B cell (primary cell): ENCODE data around the gene PLCZ1. TPM values are rescaled to one million over a fixed set of nuclear protein-coding genes. Genes with fewer than 3 reads are reported as not detected.

Experiments
- ATAC-seq: fragments of 200-7000 bp; cut with Tn5 transposase; one replicate; pipeline ENCODE4 v1.10.0; 2021; ENCODE audit warnings: low read depth, mild to moderate bottlenecking, moderate number of reproducible peaks, moderate library complexity
- CTCF ChIA-PET: fragments of 350-600 bp; sonication (Branson Sonifier 250); formaldehyde crosslinking; loops from one replicate; lab custom pipeline; 2021; ENCODE audit warnings: antibody characterized with exemption, inconsistent platforms; lab: Charles Lee
- POLR2A ChIA-PET: fragments of 350-600 bp; sonication (Branson Sonifier 250); formaldehyde crosslinking; loops from one replicate; lab custom pipeline; 2021; ENCODE audit warnings: antibody characterized with exemption; lab: Charles Lee
- DNase-seq: peaks from one replicate; pipeline ENCODE4 v3.0.0; 2013
- H2AFZ ChIP-seq: 2 replicates; pipeline ENCODE4 v1.6.1; 2012; ENCODE audit warnings: mild to moderate bottlenecking, low read depth, low read length; ENCODE audit not compliant: insufficient read depth, poor library complexity, severe bottlenecking
- H3K27ac ChIP-seq, 2 donors: 1 replicate in 1 of 2; 2 replicates in 1 of 2; pipeline ENCODE4 v1.5.1; 2012 to 2013; ENCODE audit warnings: low read length in 2 of 2, mild to moderate bottlenecking in 2 of 2, moderate library complexity in 1 of 2
- H3K27me3 ChIP-seq, 4 experiments: fragments of 200-600 bp in 1 of 4; sonication (generic) in 1 of 4; replicated peaks in 1 of 4; 1 replicate in 2 of 4; 2 replicates in 2 of 4; pipeline versions ENCODE4 v1.6.1 to v1.7.0; 2013 to 2016; ENCODE audit warnings: low read length in 3 of 4, mild to moderate bottlenecking in 2 of 4, mixed read lengths in 1 of 4, moderate library complexity in 1 of 4; ENCODE audit not compliant: insufficient read depth in 4 of 4, control insufficient read depth in 3 of 4; ENCODE audit errors: control extremely low read depth in 1 of 4
- H3K36me3 ChIP-seq, 2 experiments: replicated peaks in 1 of 2; 1 replicate in 1 of 2; 2 replicates in 1 of 2; pipeline versions ENCODE4 v1.6.1 to v1.7.1; 2013; ENCODE audit warnings: low read length in 1 of 2; ENCODE audit not compliant: insufficient read depth in 2 of 2, control insufficient read depth in 1 of 2; ENCODE audit errors: control extremely low read depth in 1 of 2, extremely low read depth in 1 of 2
- H3K4me1 ChIP-seq, 2 donors: fragments of 200-600 bp in 1 of 2; sonication (generic) in 1 of 2; 1 replicate in 1 of 2; 2 replicates in 1 of 2; pipeline versions ENCODE4 v1.5.1 to v1.6.1; 2013 to 2017; ENCODE audit warnings: low read length in 2 of 2; ENCODE audit not compliant: control insufficient read depth in 2 of 2, insufficient read depth in 2 of 2
- H3K4me2 ChIP-seq: replicated peaks from 2 replicates; pipeline ENCODE3; 2012; ENCODE audit warnings: mild to moderate bottlenecking, low read depth, low read length; ENCODE audit not compliant: poor library complexity, severe bottlenecking
- H3K4me3 ChIP-seq, 5 experiments: fragments of 200-600 bp in 1 of 5; sonication (generic) in 1 of 5; 1 replicate in 3 of 5; 2 replicates in 2 of 5; pipeline versions ENCODE4 v1.5.1 to v1.7.0; 2011 to 2016; ENCODE audit warnings: low read length in 4 of 5, mild to moderate bottlenecking in 4 of 5, low read depth in 2 of 5, control low read depth in 1 of 5, moderate library complexity in 1 of 5; ENCODE audit not compliant: insufficient read depth in 1 of 5; ENCODE audit errors: control extremely low read depth in 1 of 5, extremely low read depth in 1 of 5
- H3K79me2 ChIP-seq: fragments of 200-600 bp; sonication (generic); one replicate; pipeline ENCODE4 v1.6.0; 2016; ENCODE audit warnings: low read length; ENCODE audit not compliant: control insufficient read depth, insufficient read depth
- H3K9ac ChIP-seq: fragments of 200-600 bp; sonication (generic); 2 replicates; pipeline ENCODE4 v1.6.1; 2017; ENCODE audit warnings: mild to moderate bottlenecking, low read length, moderate library complexity
- H3K9me3 ChIP-seq, 3 donors: one replicate each; pipeline versions ENCODE4 v1.6.1 to v1.7.1; 2013; ENCODE audit warnings: low read length in 2 of 3; ENCODE audit not compliant: control insufficient read depth in 2 of 3, insufficient read depth in 1 of 3; ENCODE audit errors: control extremely low read depth in 1 of 3
- H4K20me1 ChIP-seq: 2 replicates; pipeline ENCODE4 v1.6.0; 2012; ENCODE audit warnings: mild to moderate bottlenecking, low read length; ENCODE audit not compliant: insufficient read depth, control insufficient read depth, poor library complexity, severe bottlenecking
- H3K27ac Mint-ChIP-seq: one replicate; pipeline ENCODE4 v1.8.0; 2021; ENCODE audit warnings: mixed read lengths
- H3K27me3 Mint-ChIP-seq: one replicate; pipeline ENCODE4 v1.8.0; 2021; ENCODE audit warnings: mixed read lengths
- H3K4me1 Mint-ChIP-seq: one replicate; pipeline ENCODE4 v1.8.0; 2021; ENCODE audit warnings: mixed read lengths
- H3K4me3 Mint-ChIP-seq: one replicate; pipeline ENCODE4 v1.8.0; 2021; ENCODE audit warnings: mixed read lengths
- H3K9me3 Mint-ChIP-seq: one replicate; pipeline ENCODE4 v1.8.0; 2022; ENCODE audit warnings: mixed read lengths; ENCODE audit not compliant: insufficient read depth
- CTCF ChIP-seq: fragments of 200-600 bp; IDR thresholded peaks from one replicate; pipeline ENCODE4 v1.8.0; 2022; ENCODE audit warnings: antibody characterized with exemption, mild to moderate bottlenecking
- EZH2 ChIP-seq: IDR thresholded peaks from 2 replicates; pipeline ENCODE4 v1.6.1; 2012; ENCODE audit warnings: borderline replicate concordance, low read depth, mild to moderate bottlenecking, moderate library complexity, low read length; ENCODE audit not compliant: insufficient read depth, poor library complexity, severe bottlenecking
- WGBS: methylation state at CpG from one replicate; pipeline ENCODE4 v1.1.5; 2013; ENCODE audit warnings: missing lambda C conversion rate; ENCODE audit not compliant: insufficient coverage; 5-methylcytosine and 5-hydroxymethylcytosine counted together
- intact Hi-C: fragments of 100-400 bp; cut with micrococcal nuclease; formaldehyde crosslinking; loops from one replicate; pipeline ENCODE4 v1.10.0; 2022
- polyA plus RNA-seq: library from polyadenylated mRNA; depleted of rRNA; stranded (reverse); fragments of >200 nt; gene quantifications from 2 replicates; pipeline ENCODE4 v1.2.3, GENCODE V29; 2012
- total RNA-seq, 2 donors: library from RNA; stranded (reverse); fragments of 120-200 nt in 1 of 2; gene quantifications; 1 replicate in 1 of 2; 2 replicates in 1 of 2; pipeline versions ENCODE4 v1.2.3 to v1.2.4, GENCODE V29; 2013 to 2022

Gene PLCZ1
- total and polyA plus RNA-seq, 2 donors (not counting 1 experiment from before 2014, with no cell fraction given) = not detected

GRCh38 chr12:18720690-18721089 lies 17.1 kb downstream of the PLCZ1 start:
- H3K4me1 Mint-ChIP-seq = no peaks in the 10 kb centered on the region

GRCh38 chr12:18719922-18720510 lies 17.8 kb downstream of the PLCZ1 start:
- H3K4me2 ChIP-seq = no peak overlapping the region
- TF ChIP-seq EZH2 (no peak), CTCF (no peak)
- H2AFZ ChIP-seq = no peak overlapping the region
- peaks cover 9% of the 10 kb centered on the region for H3K9me3 Mint-ChIP-seq
- H3K27ac Mint-ChIP-seq = no peak overlapping the region
- no CpG with 5 or more reads among the region's 3 CpGs for WGBS
- POLR2A ChIA-PET = no interaction called here
- H3K36me3 ChIP-seq = no peaks in the 10 kb centered on the region
- H3K4me3 ChIP-seq = no peak overlapping the region
- no peak overlapping the region for H3K4me3 Mint-ChIP-seq
- DNase-seq (no peak), ATAC-seq (no peak)
- no peaks in the 10 kb centered on the region for H4K20me1 ChIP-seq
- H3K9me3 ChIP-seq = no peaks in the 10 kb centered on the region
- H3K4me1 Mint-ChIP-seq = no peaks in the 10 kb centered on the region
- no peaks in the 10 kb centered on the region for H3K27me3 Mint-ChIP-seq
- CTCF ChIA-PET = no interaction called here
- intact Hi-C loops = no loop called here
- H3K27ac ChIP-seq = no peak overlapping the region
- no peaks in the 10 kb centered on the region for H3K79me2 ChIP-seq
- H3K4me1 ChIP-seq = no peaks in the 10 kb centered on the region
- no peaks in the 10 kb centered on the region for H3K27me3 ChIP-seq
- H3K9ac ChIP-seq = no peak overlapping the region

More at GRCh38 chr12:18720690-18721089, 17.1 kb downstream of the PLCZ1 start:
- H3K36me3 ChIP-seq = no peaks in the 10 kb centered on the region
- H3K9me3 ChIP-seq = no peaks in the 10 kb centered on the region
- no peaks in the 10 kb centered on the region for H3K27me3 ChIP-seq
- Mint-ChIP-seq H3K27ac (no peak overlapping the region), H3K9me3 (peaks cover 9% of the 10 kb centered on the region), H3K4me3 (no peak overlapping the region), H3K27me3 (no peaks in the 10 kb centered on the region)
- ChIA-PET POLR2A (no interaction called here), CTCF (no interaction called here)
- intact Hi-C loops = no loop called here
- H3K79me2 ChIP-seq = no peaks in the 10 kb centered on the region
- no peak overlapping the region for H3K4me2 ChIP-seq
- H3K9ac ChIP-seq = no peak overlapping the region
- no peak overlapping the region for H3K4me3 ChIP-seq
- no peaks in the 10 kb centered on the region for H3K4me1 ChIP-seq
- DNase-seq = no peak
- TF ChIP-seq EZH2 = no peak
- H2AFZ ChIP-seq = no peak overlapping the region
- no peak overlapping the region for H3K27ac ChIP-seq
- no peak for ATAC-seq
- H4K20me1 ChIP-seq = no peaks in the 10 kb centered on the region
